Osteocyte (in vitro differentiated cells): ENCODE results near the gene SPATA33. TPM values are rescaled to one million over a fixed set of nuclear protein-coding genes. Genes with fewer than 3 reads are reported as not detected.

Experiments
- DNase-seq: peaks from one replicate; pipeline ENCODE4 v3.0.0; 2021; ENCODE audit warnings: mixed read lengths; ENCODE audit not compliant: unreplicated experiment; ENCODE audit errors: extremely low spot score
- H3K27ac Mint-ChIP-seq: one replicate; pipeline ENCODE4 v1.8.0; 2021; ENCODE audit warnings: mild to moderate bottlenecking, mixed read lengths; ENCODE audit not compliant: unreplicated experiment
- H3K27me3 Mint-ChIP-seq: one replicate; pipeline ENCODE4 v1.8.0; 2021; ENCODE audit warnings: mixed read lengths; ENCODE audit not compliant: unreplicated experiment
- H3K36me3 Mint-ChIP-seq: one replicate; pipeline ENCODE4 v1.8.0; 2021; ENCODE audit warnings: mixed read lengths; ENCODE audit not compliant: unreplicated experiment
- H3K4me1 Mint-ChIP-seq: one replicate; pipeline ENCODE4 v1.8.0; 2021; ENCODE audit warnings: mixed read lengths; ENCODE audit not compliant: unreplicated experiment
- H3K4me3 Mint-ChIP-seq: one replicate; pipeline ENCODE4 v1.8.0; 2021; ENCODE audit warnings: mild to moderate bottlenecking, moderate library complexity, mixed read lengths; ENCODE audit not compliant: unreplicated experiment
- H3K9me3 Mint-ChIP-seq: one replicate; pipeline ENCODE4 v1.8.0; 2021; ENCODE audit warnings: mixed read lengths; ENCODE audit not compliant: unreplicated experiment
- total RNA-seq: library from RNA; stranded (reverse); gene quantifications from 2 replicates; pipeline ENCODE4 v1.2.1, GENCODE V29; 2021
- TF ChIP-seq, protein P1 (sequence below): fragments of 200-600 bp; sonication (generic); IDR thresholded peaks from 2 replicates; pipeline ENCODE4 v1.5.0; 2021; ENCODE audit warnings: antibody characterized with exemption, mild to moderate bottlenecking, moderate library complexity

The SPATA33 gene
- total RNA-seq, 1 donor from 2014 or later: 18.3 TPM

DNA sequence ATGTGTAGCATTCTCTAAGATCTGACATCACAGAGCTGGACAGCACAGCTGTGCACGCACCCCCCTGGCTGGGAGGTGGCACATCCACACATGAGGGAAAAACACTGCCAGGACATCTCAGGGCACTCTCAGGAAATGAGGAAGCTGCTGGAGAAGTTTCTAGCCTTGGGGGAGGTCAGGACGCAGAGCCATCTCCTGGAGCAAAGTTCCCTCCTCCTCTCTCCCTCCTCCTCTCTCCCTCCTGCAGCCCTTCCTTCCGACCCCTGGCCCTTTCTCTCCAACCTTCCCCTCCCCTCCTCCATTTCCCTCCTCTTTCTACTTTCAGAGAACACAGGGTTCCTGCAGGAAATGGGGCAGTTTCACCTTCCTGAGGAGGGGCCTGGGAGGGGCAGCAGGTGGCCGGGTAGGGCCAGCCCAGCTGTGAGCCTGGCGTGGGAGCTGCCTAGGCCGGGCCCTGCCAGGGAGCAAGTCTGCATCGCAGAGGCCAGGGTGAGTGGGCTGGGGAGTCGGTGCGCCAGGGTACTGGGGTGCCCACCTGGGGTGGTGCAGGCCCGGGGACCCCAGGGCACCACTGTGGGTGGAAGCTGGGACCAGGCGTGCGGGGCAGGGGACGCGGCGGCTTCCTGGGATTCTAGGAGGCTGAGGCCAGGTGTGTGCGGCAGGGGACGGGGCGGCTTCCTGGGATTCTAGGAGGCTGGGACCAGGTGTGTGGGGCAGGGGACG lies 44.2 kb upstream of the SPATA33 start, which contains the start of gene DPEP1:
Gene DPEP1, plus strand, starts transcription at position 412 of the 723 bp plus-strand sequence. CDS start 16,769 bp downstream, outside the sequence.
- Mint-ChIP-seq H3K9me3 (no peaks in the 10 kb centered on the region), H3K27me3 (no peaks in the 10 kb centered on the region), H3K27ac (no peak within 1 kb of the TSS), H3K4me1 (peaks cover 6% of the 10 kb centered on the region), H3K36me3 (no peaks in the 10 kb centered on the region), H3K4me3 (no peak within 1 kb of the TSS)
- DNase-seq: no peak
- TF ChIP-seq, protein P1, sequence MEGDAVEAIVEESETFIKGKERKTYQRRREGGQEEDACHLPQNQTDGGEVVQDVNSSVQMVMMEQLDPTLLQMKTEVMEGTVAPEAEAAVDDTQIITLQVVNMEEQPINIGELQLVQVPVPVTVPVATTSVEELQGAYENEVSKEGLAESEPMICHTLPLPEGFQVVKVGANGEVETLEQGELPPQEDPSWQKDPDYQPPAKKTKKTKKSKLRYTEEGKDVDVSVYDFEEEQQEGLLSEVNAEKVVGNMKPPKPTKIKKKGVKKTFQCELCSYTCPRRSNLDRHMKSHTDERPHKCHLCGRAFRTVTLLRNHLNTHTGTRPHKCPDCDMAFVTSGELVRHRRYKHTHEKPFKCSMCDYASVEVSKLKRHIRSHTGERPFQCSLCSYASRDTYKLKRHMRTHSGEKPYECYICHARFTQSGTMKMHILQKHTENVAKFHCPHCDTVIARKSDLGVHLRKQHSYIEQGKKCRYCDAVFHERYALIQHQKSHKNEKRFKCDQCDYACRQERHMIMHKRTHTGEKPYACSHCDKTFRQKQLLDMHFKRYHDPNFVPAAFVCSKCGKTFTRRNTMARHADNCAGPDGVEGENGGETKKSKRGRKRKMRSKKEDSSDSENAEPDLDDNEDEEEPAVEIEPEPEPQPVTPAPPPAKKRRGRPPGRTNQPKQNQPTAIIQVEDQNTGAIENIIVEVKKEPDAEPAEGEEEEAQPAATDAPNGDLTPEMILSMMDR: no peak

DNA sequence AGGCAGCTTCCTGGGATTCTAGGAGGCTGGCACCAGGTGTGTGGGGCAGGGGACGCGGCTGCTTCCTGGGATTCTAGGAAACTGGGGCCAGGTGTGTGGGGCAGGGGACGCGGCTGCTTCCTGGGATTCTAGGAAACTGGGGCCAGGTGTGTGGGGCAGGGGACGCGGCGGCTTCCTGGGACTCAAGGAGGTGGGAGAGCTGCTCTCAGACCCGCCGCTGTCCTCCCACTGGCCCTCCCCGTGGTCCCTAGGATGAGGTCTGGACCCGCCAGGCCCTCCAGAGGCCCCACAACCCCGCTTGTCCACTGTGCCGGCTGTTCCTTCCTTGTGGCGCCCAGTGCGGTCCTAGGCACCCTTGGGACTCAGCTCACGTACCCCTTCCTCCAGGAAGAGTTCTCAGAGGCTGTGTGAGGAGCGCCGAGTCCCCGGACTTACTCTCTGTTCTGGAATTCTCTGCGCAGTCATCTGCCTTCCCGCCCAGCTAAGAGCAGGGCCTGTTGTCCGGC lies 43.6 kb upstream of the SPATA33 start:
- Mint-ChIP-seq H3K36me3 (no peaks in the 10 kb centered on the region), H3K4me3 (no peak overlapping the region), H3K27ac (no peak overlapping the region), H3K27me3 (no peaks in the 10 kb centered on the region), H3K4me1 (peaks cover 6% of the 10 kb centered on the region), H3K9me3 (no peaks in the 10 kb centered on the region)
- TF ChIP-seq, protein P1: no peak
- no peak for DNase-seq

DNA sequence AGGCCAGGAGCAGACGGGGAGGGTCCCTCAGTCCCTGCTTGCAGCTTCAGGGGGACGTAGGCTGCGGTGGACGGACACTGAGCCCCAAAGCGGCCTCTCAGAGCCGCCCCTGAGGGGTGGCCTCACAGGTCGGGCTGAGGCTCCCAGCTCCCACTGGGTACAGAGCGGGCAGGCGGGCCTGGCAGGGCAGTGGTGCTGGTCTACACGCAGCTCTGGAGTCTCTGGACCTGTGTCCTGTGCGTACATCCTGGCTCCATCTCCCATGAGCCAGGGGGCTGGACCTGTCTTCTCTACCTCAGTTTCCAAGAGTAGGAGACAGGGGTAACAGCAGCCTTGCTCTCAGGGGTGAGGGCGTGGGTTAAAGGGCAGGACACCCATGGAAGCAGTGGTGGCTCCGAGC lies 42.5 kb upstream of the SPATA33 start:
- Mint-ChIP-seq H3K4me3 (no peak overlapping the region), H3K4me1 (peaks cover 6% of the 10 kb centered on the region), H3K9me3 (no peaks in the 10 kb centered on the region), H3K27me3 (no peaks in the 10 kb centered on the region), H3K36me3 (no peaks in the 10 kb centered on the region), H3K27ac (no peak overlapping the region)
- no peak for DNase-seq
- TF ChIP-seq, protein P1: no peak

DNA sequence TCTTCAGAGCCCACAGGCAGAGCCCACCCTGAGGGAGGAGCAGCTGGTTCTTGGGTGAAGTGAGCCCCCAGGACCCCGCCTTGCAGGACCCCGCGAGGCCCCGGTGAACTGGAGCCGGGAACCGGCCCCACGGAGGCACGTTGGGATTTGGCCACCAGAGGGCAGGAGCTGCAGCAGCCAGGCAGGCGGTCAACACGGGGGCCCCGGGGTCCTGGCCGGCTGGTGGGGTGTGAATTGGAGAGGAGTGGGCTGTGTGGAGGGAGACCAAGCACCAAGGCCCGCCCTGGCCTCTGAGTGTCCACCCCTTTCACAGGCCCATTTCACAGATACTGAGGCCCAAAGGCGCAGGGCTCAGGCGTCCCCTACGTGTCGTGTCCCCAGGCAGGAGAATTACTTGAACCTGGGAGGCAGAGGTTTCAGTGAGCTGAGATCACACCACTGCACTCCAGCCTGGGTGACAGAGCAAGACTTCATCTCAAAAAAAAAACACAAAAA lies 42.0 kb upstream of the SPATA33 start:
- H3K4me1 Mint-ChIP-seq: peaks cover 6% of the 10 kb centered on the region
- H3K4me3 Mint-ChIP-seq: no peak overlapping the region
- no peak for DNase-seq

DNA sequence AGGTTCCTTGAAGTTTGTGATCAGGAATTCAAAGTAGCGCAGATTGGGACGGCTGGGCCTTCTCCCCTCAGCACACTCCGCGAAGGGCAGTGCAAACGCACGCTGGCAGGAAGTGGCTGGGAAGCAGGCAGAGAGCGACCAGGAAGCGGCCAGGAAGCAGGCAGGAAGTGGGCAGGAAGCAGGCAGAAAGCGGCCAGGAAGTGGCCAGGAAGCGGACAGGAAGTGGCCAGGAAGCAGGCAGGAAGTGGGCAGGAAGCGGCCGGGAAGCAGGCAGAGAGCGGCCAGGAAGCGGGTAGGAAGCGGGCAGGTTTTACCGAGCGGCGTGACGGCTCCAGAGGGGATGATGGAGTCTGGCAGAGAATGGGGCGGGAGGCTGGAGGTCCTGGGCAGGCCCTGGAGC lies 41.0 kb upstream of the SPATA33 start:
- no peaks in the 10 kb centered on the region for H3K36me3 Mint-ChIP-seq
- peaks cover 6% of the 10 kb centered on the region for H3K4me1 Mint-ChIP-seq
- TF ChIP-seq, protein P1: no peak
- H3K4me3 Mint-ChIP-seq: no peak overlapping the region
- H3K9me3 Mint-ChIP-seq: no peaks in the 10 kb centered on the region
- no peaks in the 10 kb centered on the region for H3K27me3 Mint-ChIP-seq
- no peak overlapping the region for H3K27ac Mint-ChIP-seq
- DNase-seq: no peak

More for the DNA sequence above, 42.0 kb upstream of the SPATA33 start:
- no peaks in the 10 kb centered on the region for H3K27me3 Mint-ChIP-seq
- no peaks in the 10 kb centered on the region for H3K36me3 Mint-ChIP-seq
- no peaks in the 10 kb centered on the region for H3K9me3 Mint-ChIP-seq
- H3K27ac Mint-ChIP-seq: no peak overlapping the region
- TF ChIP-seq, protein P1: peak; percentile 77
